Subcutaneous preadipocyte (primary cell): ENCODE results near the gene CNGA2. TPM values are rescaled to one million over a fixed set of nuclear protein-coding genes. Genes with fewer than 3 reads are reported as not detected.

ENCODE experiments used
- total RNA-seq: library from RNA; depleted of rRNA; stranded (reverse); fragments of >200 nt; gene quantifications from 2 replicates; pipeline ENCODE4 v1.2.3, GENCODE V29; 2012

The CNGA2 gene
- not detected in 2 replicates for total RNA-seq

GRCh38 chrX:151734446-151734845 lies at the start of gene CNGA2:
TSS of gene CNGA2 (plus strand) at chrX:151734746. CDS start at chrX:151738484, 3,738 bp downstream.

GRCh38 chrX:151694661-151695582 lies 39.6 kb upstream of the CNGA2 start, which contains the start of gene PRRG3:
TSS of gene PRRG3 (plus strand) at chrX:151695458. CDS start at chrX:151698815, 3,357 bp downstream.

DNA sequence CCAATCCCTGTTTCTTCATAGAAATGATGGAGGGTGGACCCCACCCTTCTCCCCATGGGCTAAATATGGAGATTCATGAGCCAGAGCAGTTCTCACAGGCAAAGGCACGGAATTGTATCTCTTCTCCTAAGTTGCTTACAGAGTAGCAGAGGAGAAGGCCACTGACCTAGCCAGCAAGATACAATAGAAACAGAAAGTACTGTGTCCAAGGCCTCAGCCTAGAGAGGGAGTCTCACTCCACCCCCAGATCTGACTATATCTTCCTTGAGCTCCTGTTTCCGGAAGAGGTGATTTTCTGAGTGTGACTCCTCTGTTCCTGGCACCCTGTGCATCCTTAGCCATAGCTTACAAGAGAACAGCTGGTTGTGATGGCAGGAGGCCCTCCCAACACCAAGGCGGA lies 18.8 kb upstream of the CNGA2 start, which contains the start of gene FATE1:
Gene FATE1 (plus strand): TSS at position 284 of the 400 bp plus-strand sequence. CDS start 85 bp downstream, at position 369.

Other genes with a start within 250 kb of the CNGA2 start
- not detected in 2 replicates for gene PASD1, start 171.1 kb upstream of the CNGA2 start, total RNA-seq
- under 0.01 and 0.73 TPM in 2 replicates for gene PRRG3, start 39.3 kb upstream of the CNGA2 start, total RNA-seq
- not detected in 2 replicates for gene FATE1, start 18.7 kb upstream of the CNGA2 start, total RNA-seq
- gene MAGEA4, start 178.1 kb downstream of the CNGA2 start, total RNA-seq: not detected in 2 replicates
- 13.6 and 45.0 TPM in 2 replicates for gene GABRE, start 239.9 kb downstream of the CNGA2 start, total RNA-seq